HG02870 (cell line): Measurements from ENCODE around the gene TPPP2.

Experiments used
- ATAC-seq: cut with Tn5 transposase; IDR thresholded peaks from one replicate; pipeline ENCODE4 v1.9.1; 2021; ENCODE audit warnings: mild to moderate bottlenecking, moderate library complexity; ENCODE audit not compliant: unreplicated experiment

TPPP2 gene

GRCh38 chr14:21074398-21075272 is 44.6 kb downstream of the TPPP2 start:
- ATAC-seq: no peak

- no peak for ATAC-seq
Observed at GRCh38 chr14:21075719-21076437, 45.9 kb downstream of the TPPP2 start.

GRCh38 chr14:21077672-21078071 is 47.7 kb downstream of the TPPP2 start:
- no peak for ATAC-seq

- no peak for ATAC-seq
Observed at GRCh38 chr14:21078287-21078686, 48.3 kb downstream of the TPPP2 start.

GRCh38 chr14:21078726-21079125 is 48.7 kb downstream of the TPPP2 start:
- no peak for ATAC-seq

GRCh38 chr14:21081521-21082142 is 51.6 kb downstream of the TPPP2 start:
- ATAC-seq: no peak
